Measurements from ENCODE around the gene CEP104. TPM values are rescaled to one million over a fixed set of nuclear protein-coding genes. Genes with fewer than 3 reads are reported as not detected.

Gene CEP104
- total and polyA plus RNA-seq, 8 donors: 9.2 to 37.7 (median 23.7) TPM

DNA sequence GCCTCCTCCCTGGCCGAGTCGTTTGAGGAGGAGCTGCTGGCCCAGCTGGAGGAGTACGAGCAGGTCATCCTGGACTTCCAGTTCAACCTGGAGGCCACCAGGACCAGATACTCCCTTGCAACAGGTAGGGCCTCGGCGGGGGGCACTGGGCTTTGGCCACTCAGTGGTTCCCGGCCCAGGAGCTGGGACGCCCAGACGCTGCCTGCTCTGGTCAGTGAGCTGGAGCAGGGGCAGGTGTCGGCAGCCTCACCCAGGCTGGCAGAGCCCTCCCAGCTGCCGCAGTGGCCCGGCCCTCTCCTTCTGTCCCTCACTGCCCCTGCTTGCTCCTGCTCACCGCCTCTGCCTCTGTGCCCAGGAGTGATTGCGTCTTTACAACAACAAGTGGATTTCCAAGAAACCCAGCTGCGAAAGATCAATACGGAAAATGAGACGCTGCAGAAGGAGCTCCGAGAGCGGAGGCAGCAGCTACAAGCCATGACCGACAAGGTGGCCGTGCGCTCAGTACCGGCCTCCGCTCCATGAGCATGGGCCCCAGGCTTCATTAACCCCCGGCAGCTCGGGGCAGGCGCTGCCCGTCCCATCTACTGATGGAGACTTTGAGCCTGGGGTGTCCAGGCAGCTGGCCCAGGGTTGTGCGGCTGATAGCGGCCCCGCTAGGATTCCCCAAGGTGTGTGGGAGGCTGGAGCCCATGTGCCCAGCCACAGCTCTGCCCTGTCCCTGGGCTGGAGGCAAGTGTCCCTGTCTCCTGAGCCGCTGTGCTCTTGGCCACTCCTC, 93.5 kb downstream of the CEP104 start:
- peak in 1 of 6 donors; percentile 66 for DNase-seq
- Histone ChIP-seq H3K27ac (no peak overlapping the region), H3K27me3 (no peaks in the 10 kb centered on the region), H3K9me3 (no peaks in the 10 kb centered on the region), H3K4me1 (no peaks in the 10 kb centered on the region), H3K36me3 (no peaks in the 10 kb centered on the region), H3K4me3 (no peak overlapping the region)
- 54 to 58% methylated on average over 31 of the region's 31 CpGs for WGBS, 2 donors
- intact Hi-C loops (cut with DNase I): no loop called here
- no peak for ATAC-seq
- TF ChIP-seq, protein P1, sequence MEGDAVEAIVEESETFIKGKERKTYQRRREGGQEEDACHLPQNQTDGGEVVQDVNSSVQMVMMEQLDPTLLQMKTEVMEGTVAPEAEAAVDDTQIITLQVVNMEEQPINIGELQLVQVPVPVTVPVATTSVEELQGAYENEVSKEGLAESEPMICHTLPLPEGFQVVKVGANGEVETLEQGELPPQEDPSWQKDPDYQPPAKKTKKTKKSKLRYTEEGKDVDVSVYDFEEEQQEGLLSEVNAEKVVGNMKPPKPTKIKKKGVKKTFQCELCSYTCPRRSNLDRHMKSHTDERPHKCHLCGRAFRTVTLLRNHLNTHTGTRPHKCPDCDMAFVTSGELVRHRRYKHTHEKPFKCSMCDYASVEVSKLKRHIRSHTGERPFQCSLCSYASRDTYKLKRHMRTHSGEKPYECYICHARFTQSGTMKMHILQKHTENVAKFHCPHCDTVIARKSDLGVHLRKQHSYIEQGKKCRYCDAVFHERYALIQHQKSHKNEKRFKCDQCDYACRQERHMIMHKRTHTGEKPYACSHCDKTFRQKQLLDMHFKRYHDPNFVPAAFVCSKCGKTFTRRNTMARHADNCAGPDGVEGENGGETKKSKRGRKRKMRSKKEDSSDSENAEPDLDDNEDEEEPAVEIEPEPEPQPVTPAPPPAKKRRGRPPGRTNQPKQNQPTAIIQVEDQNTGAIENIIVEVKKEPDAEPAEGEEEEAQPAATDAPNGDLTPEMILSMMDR (IDR thresholded peaks at IDR 0.05): no peak
- FAIRE-seq: no peak

GRCh38 chr1:3762873-3763228, 94.2 kb downstream of the CEP104 start:
- no peak overlapping the region for H3K27ac ChIP-seq
- H3K36me3 ChIP-seq: no peaks in the 10 kb centered on the region
- no peak for FAIRE-seq
- WGBS, 2 donors: 73 to 79% methylated on average over 11 to 12 of the region's 12 CpGs
- H3K4me1 ChIP-seq: no peaks in the 10 kb centered on the region
- no peak overlapping the region for H3K4me3 ChIP-seq
- intact Hi-C loops (cut with DNase I): no loop called here
- no peaks in the 10 kb centered on the region for H3K27me3 ChIP-seq
- H3K9me3 ChIP-seq: no peaks in the 10 kb centered on the region
- TF ChIP-seq, protein P1 (IDR thresholded peaks at IDR 0.05): no peak
- no peak for ATAC-seq
- DNase-seq: peak in 1 of 6 donors; percentile 66

DNA sequence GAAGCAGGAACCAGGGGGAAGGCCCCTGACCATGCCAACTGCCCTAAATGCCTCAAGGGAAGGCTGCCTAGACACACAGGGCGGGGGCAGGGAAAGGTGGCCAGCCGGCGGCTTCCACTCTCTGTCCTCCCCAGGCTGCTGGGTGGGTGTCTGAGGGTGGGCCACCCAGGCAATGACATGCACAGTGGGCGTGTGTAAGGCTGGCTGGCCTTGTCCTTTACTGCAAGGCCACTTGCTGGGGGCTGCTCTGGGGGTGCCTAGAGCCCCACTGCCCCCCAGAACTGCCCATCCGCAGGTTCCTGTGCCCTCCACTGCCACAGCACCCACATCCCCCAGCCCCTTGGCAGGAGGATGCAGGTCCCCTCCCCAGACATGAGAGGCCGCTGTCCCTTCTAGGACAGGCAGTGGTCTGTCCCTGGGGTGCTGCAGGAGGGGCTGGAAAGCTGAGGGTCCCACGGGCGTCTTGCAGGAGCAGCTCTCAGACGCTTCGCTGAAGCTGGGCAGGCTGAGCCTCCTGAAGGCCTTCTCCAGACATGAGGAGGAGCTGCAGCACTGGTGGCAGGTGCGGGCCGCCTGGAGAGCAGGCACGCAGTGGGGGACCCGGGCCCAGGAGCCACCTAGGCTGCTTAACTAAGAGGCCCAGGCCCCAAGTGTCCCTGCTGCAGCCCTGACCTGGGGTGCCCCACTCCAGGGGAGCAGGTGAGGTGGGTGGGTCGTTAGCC, 94.7 kb downstream of the CEP104 start:
- TF ChIP-seq, protein P1 (IDR thresholded peaks at IDR 0.05): no peak
- FAIRE-seq (no peak), DNase-seq (peak in 1 of 6 donors; percentile 67), ATAC-seq (no peak)
- 70 to 77% methylated on average over 15 of the region's 15 CpGs for WGBS, 2 donors
- intact Hi-C loops (cut with DNase I): no loop called here
- Histone ChIP-seq H3K4me1 (no peaks in the 10 kb centered on the region), H3K4me3 (no peak overlapping the region), H3K36me3 (no peaks in the 10 kb centered on the region), H3K9me3 (no peaks in the 10 kb centered on the region), H3K27me3 (no peaks in the 10 kb centered on the region), H3K27ac (no peak overlapping the region)

Other genes with a start within 250 kb of the CEP104 start
- gene MEGF6, start 245.7 kb downstream of the CEP104 start, total RNA-seq: 10 to 100 TPM in 1 of 6 donors, 1 to 10 TPM in 5; 2.6 to 11.2 (median 7.2) TPM
- gene MEGF6, start 245.7 kb downstream of the CEP104 start, polyA plus RNA-seq: 10 to 100 TPM; 14.5 to 20.0 TPM
- gene TPRG1L, start 232.2 kb downstream of the CEP104 start, total RNA-seq: 10 to 100 TPM; 16.4 to 25.8 (median 21.8) TPM
- gene TPRG1L, start 232.2 kb downstream of the CEP104 start, polyA plus RNA-seq: 10 to 100 TPM; 16.5 to 33.3 TPM
- 10 to 100 TPM in 2 of 6 donors, 1 to 10 TPM in 4; 6.7 to 12.4 (median 9.2) TPM for gene WRAP73, start 207.1 kb downstream of the CEP104 start, total RNA-seq
- gene WRAP73, start 207.1 kb downstream of the CEP104 start, polyA plus RNA-seq: 10 to 100 TPM; 19.0 to 26.2 TPM
- under 1 TPM; 0.25 to 0.51 (median 0.37) TPM for gene TP73, start 204.7 kb downstream of the CEP104 start, total RNA-seq
- under 1 TPM; 0.11 to 0.12 TPM for gene TP73, start 204.7 kb downstream of the CEP104 start, polyA plus RNA-seq
- under 1 TPM in 1 of 6 donors, not detected in 5; 0.04 TPM for gene CCDC27, start 104.8 kb downstream of the CEP104 start, total RNA-seq
- gene CCDC27, start 104.8 kb downstream of the CEP104 start, polyA plus RNA-seq: not detected
- gene SMIM1, start 84.5 kb downstream of the CEP104 start, total RNA-seq: 1 to 10 TPM; 3.1 to 6.8 (median 5.8) TPM
- 10 to 100 TPM; 10.3 to 15.1 TPM for gene SMIM1, start 84.5 kb downstream of the CEP104 start, polyA plus RNA-seq
- 10 to 100 TPM; 21.1 to 34.3 (median 27.5) TPM for gene LRRC47, start 60.7 kb downstream of the CEP104 start, total RNA-seq
- 10 to 100 TPM; 15.7 to 24.6 TPM for gene LRRC47, start 60.7 kb downstream of the CEP104 start, polyA plus RNA-seq
- 1 to 10 TPM; 3.3 to 6.4 (median 4.3) TPM for gene DFFB, start 265 bp upstream of the CEP104 start, total RNA-seq
- 1 to 10 TPM; 7.3 to 8.6 TPM for gene DFFB, start 265 bp upstream of the CEP104 start, polyA plus RNA-seq
- 10 to 100 TPM in 1 of 6 donors, 1 to 10 TPM in 5; 6.7 to 11.6 (median 9.0) TPM for gene C1orf174, start 43.1 kb upstream of the CEP104 start, total RNA-seq
- gene C1orf174, start 43.1 kb upstream of the CEP104 start, polyA plus RNA-seq: 10 to 100 TPM in 1 of 2 donors, 1 to 10 TPM in 1; 9.0 to 11.4 TPM

Measured in pancreas (tissue), 10 donors.